ENCODE measurements around the gene NKAIN2.
"Not testable (repeated sequence)": the region's sequence is repeated elsewhere in the genome, so short reads cannot be mapped to it uniquely, and the experiment has no call there.

The NKAIN2 gene

DNA sequence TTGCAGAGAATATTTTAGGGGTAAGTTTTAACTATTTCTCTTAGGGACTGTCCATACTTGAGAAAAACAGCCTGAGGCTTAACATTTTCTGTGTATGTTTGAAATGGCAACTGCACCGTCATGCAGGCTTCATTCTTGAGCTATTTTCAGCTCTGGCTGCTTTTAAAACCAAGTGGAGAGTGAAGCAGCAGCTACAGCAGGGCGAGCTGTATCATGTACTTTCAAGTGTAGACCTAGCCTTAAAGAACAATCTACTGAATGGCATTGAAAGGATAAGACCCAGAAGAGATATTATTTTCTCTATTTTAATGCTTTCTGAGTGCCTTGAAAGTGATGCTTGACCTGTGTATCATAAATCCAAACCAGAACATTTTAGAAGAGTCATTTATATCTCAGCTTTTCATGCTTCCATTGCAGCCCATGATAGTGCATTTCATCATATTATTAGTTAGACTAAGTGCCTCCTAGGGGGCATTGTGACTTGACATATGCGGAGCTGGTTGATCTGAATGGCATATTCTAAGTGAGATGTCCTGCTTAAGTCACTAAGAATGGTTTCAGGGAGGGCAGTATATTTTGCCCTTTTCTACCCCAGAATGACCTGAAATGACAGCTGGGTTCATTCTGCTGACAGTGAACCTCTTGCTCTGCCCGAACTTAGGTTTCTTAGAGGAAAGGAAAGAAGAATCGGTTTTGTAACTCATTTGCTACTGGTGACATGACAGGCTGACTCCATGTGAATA, 85.3 kb downstream of the NKAIN2 start:
- peak in 12 of 58 donors; percentile 1 to 45 (median 8) for DNase-seq

DNA sequence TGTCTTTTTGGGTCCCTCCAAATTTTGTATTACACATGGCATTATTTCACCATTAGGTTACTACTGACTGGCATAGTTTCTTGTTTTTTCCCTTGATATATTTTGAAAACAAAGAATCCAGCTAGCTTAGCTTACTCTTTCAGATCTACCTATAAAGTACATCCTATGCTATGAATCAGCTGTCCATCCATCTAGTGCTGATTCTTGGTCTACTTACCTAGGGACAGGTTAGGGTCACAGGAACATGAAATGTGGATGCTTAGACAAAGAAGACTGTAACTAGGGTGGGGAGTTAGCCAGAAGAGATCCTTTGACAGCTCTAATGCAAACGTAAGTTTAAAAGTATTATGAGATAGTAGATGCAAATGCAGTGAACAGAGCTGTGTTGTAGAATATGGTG, 91.7 kb downstream of the NKAIN2 start:
- DNase-seq = no peak

- no peak for DNase-seq
These were observed 92.1 kb downstream of the NKAIN2 start for GRCh38 chr6:123895806-123896205.

GRCh38 chr6:123896869-123897268, 93.2 kb downstream of the NKAIN2 start:
- DNase-seq = no peak

GRCh38 chr6:123897965-123898364, 94.3 kb downstream of the NKAIN2 start:
- no peak for DNase-seq

DNA sequence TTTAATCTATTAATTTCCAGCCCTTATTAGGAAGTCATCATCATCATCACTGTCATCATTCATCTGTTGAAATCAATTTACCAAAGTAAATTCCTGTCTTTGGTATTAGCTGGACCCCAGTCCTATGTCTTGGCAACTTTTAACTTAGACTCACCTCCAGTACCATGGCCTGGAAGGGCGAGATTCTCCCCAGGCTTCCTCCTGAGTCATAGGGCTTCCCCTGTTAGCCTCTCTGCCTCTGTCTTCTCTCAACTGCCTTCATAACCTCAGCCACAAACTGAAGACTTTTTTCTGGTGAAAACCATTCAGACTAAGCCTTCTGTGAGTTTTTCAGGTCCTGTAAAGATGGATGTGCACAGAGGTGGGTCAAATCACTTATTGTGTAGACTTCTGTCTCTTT, 95.0 kb downstream of the NKAIN2 start:
- DNase-seq = no peak

GRCh38 chr6:123899745-123900144, 96.1 kb downstream of the NKAIN2 start:
- DNase-seq = no peak

DNA sequence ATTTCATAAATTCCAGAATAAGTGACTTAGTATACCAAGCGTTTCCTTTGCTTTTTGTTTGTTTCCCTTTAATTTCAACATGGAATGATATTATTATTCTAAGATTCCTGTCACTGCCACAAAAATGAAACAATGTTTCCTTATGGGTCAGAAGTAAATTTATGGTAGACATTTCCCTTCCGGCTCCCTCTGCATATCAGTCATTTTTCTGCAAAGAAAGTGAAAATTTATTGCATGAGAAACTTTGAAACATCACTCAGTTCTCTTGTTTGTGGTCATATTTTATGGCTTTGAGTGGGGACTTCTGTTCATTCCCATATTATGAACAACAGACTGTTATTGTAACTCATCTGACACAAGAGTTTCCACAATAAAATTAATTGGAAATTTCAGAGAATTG, 97.8 kb downstream of the NKAIN2 start:
- no peak for DNase-seq

GRCh38 chr6:123902738-123903313, 99.2 kb downstream of the NKAIN2 start:
- no peak for DNase-seq

GRCh38 chr6:123904228-123904627, 100.6 kb downstream of the NKAIN2 start:
- DNase-seq = no peak

DNA sequence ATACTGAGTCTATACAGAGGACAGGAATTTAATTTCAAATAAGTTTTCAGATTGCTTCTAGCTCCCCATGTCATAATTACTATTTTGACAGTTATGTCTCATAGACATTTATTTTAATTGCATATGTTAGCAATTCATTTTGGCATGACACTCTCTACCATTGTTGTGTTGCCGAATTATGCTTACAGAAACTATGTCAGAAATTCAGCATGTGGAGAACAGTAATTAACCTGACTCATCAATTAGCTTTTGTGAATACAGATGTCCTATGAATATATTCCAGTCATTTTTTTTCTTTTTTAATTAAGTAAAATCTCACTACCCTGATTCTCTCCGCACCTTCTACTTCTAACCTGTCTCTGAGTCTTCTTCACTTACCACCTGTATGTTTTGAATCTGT, 105.1 kb downstream of the NKAIN2 start:
- no peak for DNase-seq

- no peak for DNase-seq
These were observed 106.3 kb downstream of the NKAIN2 start for GRCh38 chr6:123909989-123910388.

DNA sequence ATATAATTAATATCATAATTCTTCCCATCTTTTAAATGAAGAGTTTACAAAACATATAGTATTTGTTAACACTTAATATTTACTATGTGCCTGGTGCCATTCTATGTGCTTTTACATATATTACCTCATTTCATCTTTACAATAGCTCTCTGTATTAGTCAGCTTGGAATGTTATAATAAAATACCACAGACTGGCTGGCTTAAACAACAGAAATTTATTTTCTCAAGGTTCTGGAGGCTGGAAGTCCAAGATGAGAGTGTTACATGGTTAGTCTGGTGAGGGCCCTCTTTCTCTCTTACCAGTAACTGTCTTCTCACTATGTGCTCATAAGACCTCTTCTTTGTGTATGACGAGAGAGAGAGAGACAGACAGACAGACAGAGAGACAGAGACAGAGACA, 110.2 kb downstream of the NKAIN2 start:
- no peak for DNase-seq

GRCh38 chr6:123923379-123923778, 119.7 kb downstream of the NKAIN2 start:
- DNase-seq = not testable (repeated sequence)

DNA sequence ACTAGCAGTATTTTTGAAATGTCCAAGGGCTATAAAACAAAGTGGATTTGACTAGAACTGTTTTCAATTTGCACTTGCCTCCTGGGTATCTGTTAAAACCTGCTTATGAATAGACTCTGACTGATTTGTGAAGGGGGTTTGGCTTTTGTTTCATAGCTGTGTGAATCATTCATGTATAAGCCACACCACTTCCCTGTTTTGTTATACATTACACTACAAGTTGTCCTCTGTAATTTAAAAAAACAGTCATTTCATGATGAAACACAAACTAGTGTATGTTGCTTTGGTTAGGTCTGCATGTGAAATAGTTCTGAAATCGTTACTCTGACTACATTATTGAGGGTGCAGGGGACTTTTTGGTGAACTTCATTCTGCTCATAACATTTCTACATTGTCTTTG, 121.7 kb downstream of the NKAIN2 start:
- DNase-seq = no peak

- DNase-seq = no peak
These were observed 122.3 kb downstream of the NKAIN2 start for GRCh38 chr6:123925842-123926399.

DNA sequence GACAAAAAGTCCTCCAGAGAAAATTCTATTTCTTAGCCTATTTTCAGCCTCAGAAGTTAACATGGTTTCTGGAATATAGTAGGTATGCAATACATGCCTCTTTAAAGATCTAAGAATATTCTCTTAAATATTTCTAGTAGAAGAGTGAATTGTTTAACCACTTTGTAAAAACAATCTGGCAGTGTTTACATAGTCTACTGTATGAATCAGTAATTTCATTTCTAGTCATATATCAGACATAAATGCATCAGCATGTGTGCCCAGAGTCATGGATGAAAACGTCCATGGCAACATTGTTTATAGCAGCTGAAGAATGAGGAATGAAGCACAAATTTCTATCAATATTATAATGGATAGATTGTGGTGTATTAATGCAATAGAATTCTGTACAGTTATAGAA, 124.9 kb downstream of the NKAIN2 start:
- no peak for DNase-seq

DNA sequence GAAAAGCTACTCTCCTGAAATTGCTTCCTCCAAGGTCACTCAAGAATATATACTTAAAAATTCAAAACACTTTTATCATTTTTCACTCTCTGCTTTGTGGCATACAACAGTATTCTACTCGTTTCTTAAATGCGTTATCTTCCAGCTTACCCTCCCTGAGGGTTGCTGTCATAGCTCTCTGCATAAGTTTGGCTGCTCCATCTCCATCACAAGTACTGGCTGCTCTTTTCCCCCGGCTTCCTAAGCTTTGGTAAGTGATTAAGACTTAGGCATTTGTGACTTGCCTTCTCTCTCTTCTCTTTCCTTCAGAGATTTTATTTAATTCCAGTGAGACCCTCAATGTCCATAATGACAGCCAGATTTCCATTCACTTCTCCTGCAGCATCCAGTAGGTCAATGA, 128.3 kb downstream of the NKAIN2 start:
- DNase-seq = no peak

GRCh38 chr6:123940551-123940950, 136.9 kb downstream of the NKAIN2 start:
- no peak for DNase-seq

- DNase-seq = no peak
These were observed 138.2 kb downstream of the NKAIN2 start for GRCh38 chr6:123941855-123942254.

DNA sequence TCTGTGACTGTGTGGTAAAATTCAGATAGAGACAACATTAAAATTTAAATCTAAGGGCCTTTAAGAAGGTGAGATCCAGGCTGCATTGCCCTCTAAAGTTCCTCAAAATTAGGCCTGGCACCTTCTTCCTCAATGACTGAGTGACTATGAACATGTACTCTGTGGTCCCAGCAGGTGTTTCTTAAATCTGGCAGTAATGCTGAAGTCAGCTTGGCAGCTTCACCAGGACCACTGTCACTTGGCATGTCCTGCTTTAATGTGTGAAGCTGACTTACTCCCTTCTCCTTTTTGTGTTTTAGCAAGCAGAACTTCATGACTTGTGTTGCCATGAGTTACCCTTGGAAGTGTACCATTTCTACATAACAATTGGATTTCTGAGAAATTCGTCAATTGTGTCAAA, 141.7 kb downstream of the NKAIN2 start:
- DNase-seq = no peak

DNA sequence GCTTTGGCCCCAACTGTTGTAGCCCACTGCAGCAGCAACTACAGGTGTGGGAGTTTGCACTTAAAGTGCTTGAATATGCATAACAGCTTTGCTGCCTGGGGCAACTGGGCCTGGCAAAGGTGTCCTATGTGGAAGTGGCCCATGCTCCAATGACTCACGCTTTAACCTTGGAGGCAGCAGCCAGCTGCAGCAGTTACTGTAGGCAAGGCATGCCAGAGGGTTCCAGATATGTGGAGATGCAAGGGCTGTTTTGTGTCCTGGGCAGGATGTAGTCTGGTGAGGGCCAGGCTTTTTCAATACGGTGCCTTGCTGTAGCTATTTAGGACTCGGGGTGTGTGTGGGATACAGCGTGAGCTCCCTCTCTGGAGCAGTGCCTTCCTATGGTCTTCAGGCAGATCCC, 150.3 kb downstream of the NKAIN2 start:
- DNase-seq = no peak

DNA sequence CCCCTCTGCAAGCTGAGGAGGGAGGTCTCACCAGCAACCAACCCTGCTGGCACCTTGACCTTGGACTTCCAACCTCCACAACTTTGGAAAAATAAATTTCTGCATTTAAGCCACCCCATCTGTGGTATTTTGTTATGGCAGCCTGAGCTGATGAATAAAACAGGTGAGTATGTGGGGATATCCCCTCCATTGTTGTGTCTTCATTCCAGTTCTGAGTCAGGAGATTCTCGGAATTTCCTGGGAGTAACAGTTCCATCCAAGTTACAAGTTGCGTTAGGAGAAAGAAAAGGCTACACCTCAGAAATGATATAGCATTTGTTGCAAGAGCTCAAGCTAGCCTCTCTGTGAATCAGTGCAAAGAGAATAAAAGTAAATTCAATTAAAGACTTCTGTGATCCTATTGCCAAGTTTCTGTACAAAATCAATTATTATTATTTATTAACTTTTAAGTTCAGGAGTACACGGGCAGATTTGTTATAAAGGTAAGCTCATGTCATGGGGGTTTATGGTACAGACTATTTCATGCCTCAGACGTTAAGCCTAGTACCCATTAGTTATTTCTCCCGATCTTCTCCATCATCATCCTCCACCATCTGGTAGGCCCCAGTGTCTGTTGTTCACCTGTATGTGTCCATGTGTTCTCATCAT, 153.0 kb downstream of the NKAIN2 start:
- no peak for DNase-seq
